ENCODE data around the gene MAGI2. TPM values are rescaled to one million over a fixed set of nuclear protein-coding genes. Genes with fewer than 3 reads are reported as not detected.

The MAGI2 gene
- total RNA-seq, 4 donors from 2014 or later, result 0.90 to 2.4 (median 0.99) TPM

DNA sequence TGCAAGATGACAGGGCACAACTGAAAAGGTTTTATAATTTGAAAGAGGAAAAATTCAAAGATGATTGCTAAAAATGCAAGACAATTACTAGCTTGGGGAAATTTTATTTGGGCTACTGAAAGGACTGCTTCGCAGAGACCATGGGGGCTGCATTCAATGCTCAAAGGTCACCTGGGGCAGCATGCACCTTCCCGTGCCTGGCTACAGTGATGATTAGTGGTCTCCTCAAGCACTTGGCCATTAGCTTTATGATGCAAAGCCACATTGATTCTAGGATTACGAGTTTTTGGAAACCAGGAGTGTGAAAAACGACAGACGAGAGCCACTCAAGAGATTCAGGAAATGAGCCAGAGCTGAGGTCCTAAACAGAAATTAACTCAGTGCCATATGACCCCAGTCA, 890.3 kb downstream of the MAGI2 start:
- intact Hi-C loops (cut with DNase I; ENCODE audit: low total_unique reads), result no loop called here
- TF ChIP-seq POLR2A (IDR thresholded peaks at IDR 0.05) (no peak), CTCF (IDR thresholded peaks at IDR 0.05 in 4 of 5, conservative IDR thresholded peaks at IDR 0.05 in 1 of 5) (no peak)
- Histone ChIP-seq H3K27me3 (no peaks in the 10 kb centered on the region), H3K4me3 (no peak overlapping the region), H3K4me1 (no peaks in the 10 kb centered on the region), H3K36me3 (no peaks in the 10 kb centered on the region), H3K9me3 (no peaks in the 10 kb centered on the region), H3K27ac (no peak overlapping the region)
- ATAC-seq, result no peak
- in situ Hi-C loops (cut with MboI; ENCODE audit: low sequenced_read_pairs in 4 of 4), result no loop called here
- DNase-seq, result no peak

- DNase-seq (no peak), ATAC-seq (no peak)
- H3K4me1 ChIP-seq, result no peaks in the 10 kb centered on the region
- no peaks in the 10 kb centered on the region for H3K27me3 ChIP-seq
- in situ Hi-C loops (cut with MboI; ENCODE audit: low sequenced_read_pairs in 4 of 4) (no loop called here), intact Hi-C loops (cut with DNase I; ENCODE audit: low total_unique reads) (no loop called here)
- no peaks in the 10 kb centered on the region for H3K9me3 ChIP-seq
- no peak overlapping the region for H3K4me3 ChIP-seq
- H3K27ac ChIP-seq, result no peak overlapping the region
- H3K36me3 ChIP-seq, result no peaks in the 10 kb centered on the region
- no peak for TF ChIP-seq CTCF (IDR thresholded peaks at IDR 0.05 in 4 of 5, conservative IDR thresholded peaks at IDR 0.05 in 1 of 5)
- no peak for TF ChIP-seq POLR2A (IDR thresholded peaks at IDR 0.05)
Measured at GRCh38 chr7:78562191-78562590, 891.3 kb downstream of the MAGI2 start.

- H3K9me3 ChIP-seq, result no peaks in the 10 kb centered on the region
- in situ Hi-C loops (cut with MboI; ENCODE audit: low sequenced_read_pairs in 4 of 4), result no loop called here
- intact Hi-C loops (cut with DNase I; ENCODE audit: low total_unique reads), result no loop called here
- H3K4me1 ChIP-seq, result no peaks in the 10 kb centered on the region
- DNase-seq, result no peak
- no peaks in the 10 kb centered on the region for H3K36me3 ChIP-seq
- no peak overlapping the region for H3K4me3 ChIP-seq
- ATAC-seq, result no peak
- no peak for TF ChIP-seq CTCF (IDR thresholded peaks at IDR 0.05 in 4 of 5, conservative IDR thresholded peaks at IDR 0.05 in 1 of 5)
- TF ChIP-seq POLR2A (IDR thresholded peaks at IDR 0.05), result no peak
- H3K27me3 ChIP-seq, result no peaks in the 10 kb centered on the region
- H3K27ac ChIP-seq, result no peak overlapping the region
Measured at GRCh38 chr7:78558566-78558965, 894.9 kb downstream of the MAGI2 start.

- intact Hi-C loops (cut with DNase I; ENCODE audit: low total_unique reads) (no loop called here), in situ Hi-C loops (cut with MboI; ENCODE audit: low sequenced_read_pairs in 4 of 4) (no loop called here)
- Histone ChIP-seq H3K4me1 (peaks cover 0 to 5% of the 10 kb centered on the region in 2 donors), H3K27ac (no peak overlapping the region), H3K9me3 (no peaks in the 10 kb centered on the region), H3K4me3 (no peak overlapping the region), H3K27me3 (no peaks in the 10 kb centered on the region), H3K36me3 (no peaks in the 10 kb centered on the region)
- DNase-seq, result no peak
- TF ChIP-seq CTCF (IDR thresholded peaks at IDR 0.05 in 4 of 5, conservative IDR thresholded peaks at IDR 0.05 in 1 of 5) (no peak), POLR2A (IDR thresholded peaks at IDR 0.05) (no peak)
- ATAC-seq, result no peak
Measured at GRCh38 chr7:78543976-78544375, 909.5 kb downstream of the MAGI2 start.

DNA sequence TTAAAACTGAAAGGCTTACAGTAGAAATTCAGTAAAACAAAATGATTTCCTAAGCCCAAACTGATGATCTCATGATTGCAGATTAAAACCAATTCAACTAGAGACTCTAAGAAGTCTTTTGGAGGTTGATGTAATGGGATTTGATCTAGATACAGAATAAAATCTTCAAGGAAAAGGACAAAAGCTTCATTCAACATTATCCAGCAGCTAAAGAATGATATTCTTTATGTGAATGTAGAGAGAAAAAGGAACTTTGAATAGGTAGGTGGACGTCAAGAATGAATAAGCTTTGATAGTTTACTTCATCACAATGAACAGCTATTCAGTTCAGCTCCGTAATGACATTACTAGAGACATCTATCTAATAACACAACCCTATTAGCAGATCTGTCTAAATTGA, 910.5 kb downstream of the MAGI2 start:
- no peak for TF ChIP-seq CTCF (IDR thresholded peaks at IDR 0.05 in 4 of 5, conservative IDR thresholded peaks at IDR 0.05 in 1 of 5)
- in situ Hi-C loops (cut with MboI; ENCODE audit: low sequenced_read_pairs in 4 of 4), result no loop called here
- DNase-seq (no peak), ATAC-seq (no peak)
- H3K4me1 ChIP-seq, result peaks cover 0 to 5% of the 10 kb centered on the region in 2 donors
- H3K27ac ChIP-seq, result no peak overlapping the region
- intact Hi-C loops (cut with DNase I; ENCODE audit: low total_unique reads), result no loop called here
- no peaks in the 10 kb centered on the region for H3K36me3 ChIP-seq
- H3K27me3 ChIP-seq, result no peaks in the 10 kb centered on the region
- H3K9me3 ChIP-seq, result no peaks in the 10 kb centered on the region
- H3K4me3 ChIP-seq, result no peak overlapping the region
